ENCODE measurements around the gene FILIP1L. TPM values are rescaled to one million over a fixed set of nuclear protein-coding genes. Genes with fewer than 3 reads are reported as not detected.
A peak's percentile ranks its signal among the peaks of the same experiment; 100 is the strongest.

Gene FILIP1L
- polyA plus RNA-seq, 1 of the 3 experiments (the other 2 are of a cell fraction), result 26.8 TPM

GRCh38 chr3:99899603-99900002, 214.7 kb downstream of the FILIP1L start:
- H3K4me2 ChIP-seq, result no peak overlapping the region
- no peak for TF ChIP-seq EP300 (IDR thresholded peaks at IDR 0.05; ENCODE audit: borderline replicate concordance in 1 of 2, low read depth in 1 of 2, low read length in 1 of 2)
- TF ChIP-seq IRF3 (IDR thresholded peaks at IDR 0.05; ENCODE audit: low read depth, low read length), result no peak
- no peak for TF ChIP-seq FOSL2 (IDR thresholded peaks at IDR 0.05; ENCODE audit: borderline replicate concordance, low read depth)
- TF ChIP-seq GATA2 (CRISPR knock-in tag; IDR thresholded peaks at IDR 0.05), result no peak
- TF ChIP-seq USF1 (IDR thresholded peaks at IDR 0.05; ENCODE audit: borderline replicate concordance, low read depth), result no peak
- TF ChIP-seq RFX5 (IDR thresholded peaks at IDR 0.05; ENCODE audit: low read length), result no peak
- no peak for TF ChIP-seq MEF2A (IDR thresholded peaks at IDR 0.05; ENCODE audit: borderline replicate concordance, low read depth)
- no peak for TF ChIP-seq NRF1 (IDR thresholded peaks at IDR 0.05; ENCODE audit: low read depth, low read length)
- TF ChIP-seq CHD2 (IDR thresholded peaks at IDR 0.05; ENCODE audit: low read length, partially characterized antibody), result no peak
- no peak for TF ChIP-seq SMC3 (IDR thresholded peaks at IDR 0.05; ENCODE audit: low read depth, low read length)
- TF ChIP-seq CTCF (IDR thresholded peaks at IDR 0.05), result no peak
- no peak for TF ChIP-seq RXRA (IDR thresholded peaks at IDR 0.05; ENCODE audit: borderline replicate concordance, low read depth)
- no peaks in the 10 kb centered on the region for H3K36me3 ChIP-seq (replicated peaks in 1 of 2; ENCODE audit: control insufficient read depth in 1 of 2, insufficient read depth in 2 of 2, low read length in 1 of 2)
- no peak for DNase-seq
- H3K79me2 ChIP-seq (ENCODE audit: insufficient read depth), result peaks cover 18% of the 10 kb centered on the region
- H3K9me3 ChIP-seq, result no peaks in the 10 kb centered on the region
- H3K4me3 ChIP-seq (ENCODE audit: low read depth in 2 of 2, low read length in 1 of 2), result no peak overlapping the region
- peaks cover 38% of the 10 kb centered on the region for H3F3A ChIP-seq (replicated peaks; ENCODE audit: insufficient read depth)
- POLR2A ChIA-PET, result no interaction called here
- H3K9ac ChIP-seq, result no peak overlapping the region
- CTCF ChIA-PET, result no interaction called here
- H4K20me1 ChIP-seq (ENCODE audit: insufficient read depth), result no peaks in the 10 kb centered on the region
- H3K27ac ChIP-seq (ENCODE audit: low read depth in 2 of 2, low read length in 1 of 2), result no peak overlapping the region
- H2AFZ ChIP-seq (ENCODE audit: low read depth), result no peak overlapping the region
- 97% methylated on average over 3 of the region's 3 CpGs for WGBS (ENCODE audit: low lambda C conversion rate)
- no peaks in the 10 kb centered on the region for H3K27me3 ChIP-seq (ENCODE audit: insufficient read depth)
- H3K4me1 ChIP-seq (ENCODE audit: control insufficient read depth in 1 of 2, insufficient read depth in 2 of 2, low read depth in 1 of 2, low read length in 1 of 2), result peaks cover 13 to 42% of the 10 kb centered on the region in 2 experiments
- no peaks in the 10 kb centered on the region for H3K9me2 ChIP-seq

GRCh38 chr3:99896482-99896881, 217.8 kb downstream of the FILIP1L start:
- Histone ChIP-seq H3K4me2 (peak overlapping the region; percentile 44), H3K27ac (ENCODE audit: low read depth in 2 of 2, low read length in 1 of 2) (peak overlapping the region; percentile 69 to 98), H3F3A (replicated peaks; ENCODE audit: insufficient read depth) (peaks cover 28% of the 10 kb centered on the region), H3K36me3 (replicated peaks in 1 of 2; ENCODE audit: control insufficient read depth in 1 of 2, insufficient read depth in 2 of 2, low read length in 1 of 2) (no peaks in the 10 kb centered on the region), H3K27me3 (ENCODE audit: insufficient read depth) (no peaks in the 10 kb centered on the region), H3K79me2 (ENCODE audit: insufficient read depth) (peaks cover 14% of the 10 kb centered on the region), H3K9ac (peak overlapping the region; percentile 75), H3K9me3 (no peaks in the 10 kb centered on the region), H3K4me1 (ENCODE audit: control insufficient read depth in 1 of 2, insufficient read depth in 2 of 2, low read depth in 1 of 2, low read length in 1 of 2) (peaks cover 9 to 25% of the 10 kb centered on the region in 2 experiments), H2AFZ (ENCODE audit: low read depth) (peak overlapping the region; percentile 67; the same call in 1 of the 2 replicates), H4K20me1 (ENCODE audit: insufficient read depth) (no peaks in the 10 kb centered on the region), H3K4me3 (ENCODE audit: low read depth in 2 of 2, low read length in 1 of 2) (no peak overlapping the region), H3K9me2 (no peaks in the 10 kb centered on the region)
- CTCF ChIA-PET, result no interaction called here
- POLR2A ChIA-PET, result no interaction called here
- 67% methylated on average over 3 of the region's 3 CpGs for WGBS (ENCODE audit: low lambda C conversion rate)
- no peak for DNase-seq
- TF ChIP-seq SMC3 (IDR thresholded peaks at IDR 0.05; ENCODE audit: low read depth, low read length) (no peak), GABPA (IDR thresholded peaks at IDR 0.05; ENCODE audit: low read depth) (no peak), NRF1 (IDR thresholded peaks at IDR 0.05; ENCODE audit: low read depth, low read length) (no peak), REST (IDR thresholded peaks at IDR 0.05; ENCODE audit: low read depth, low read length) (no peak), PBX3 (IDR thresholded peaks at IDR 0.05) (no peak)

Data from SK-N-SH (cell line).